GM19099 (cell line): ENCODE measurements around the gene TBX4.

Source experiments
- POLR2A ChIP-seq: IDR thresholded peaks from 3 replicates; pipeline ENCODE4 v1.6.1; 2011; ENCODE audit warnings: low read depth; ENCODE audit not compliant: insufficient read length; ENCODE audit errors: extremely low read depth

TBX4 gene

GRCh38 chr17:61496174-61496956 is 44.1 kb downstream of the TBX4 start:
- no peak for TF ChIP-seq POLR2A

DNA sequence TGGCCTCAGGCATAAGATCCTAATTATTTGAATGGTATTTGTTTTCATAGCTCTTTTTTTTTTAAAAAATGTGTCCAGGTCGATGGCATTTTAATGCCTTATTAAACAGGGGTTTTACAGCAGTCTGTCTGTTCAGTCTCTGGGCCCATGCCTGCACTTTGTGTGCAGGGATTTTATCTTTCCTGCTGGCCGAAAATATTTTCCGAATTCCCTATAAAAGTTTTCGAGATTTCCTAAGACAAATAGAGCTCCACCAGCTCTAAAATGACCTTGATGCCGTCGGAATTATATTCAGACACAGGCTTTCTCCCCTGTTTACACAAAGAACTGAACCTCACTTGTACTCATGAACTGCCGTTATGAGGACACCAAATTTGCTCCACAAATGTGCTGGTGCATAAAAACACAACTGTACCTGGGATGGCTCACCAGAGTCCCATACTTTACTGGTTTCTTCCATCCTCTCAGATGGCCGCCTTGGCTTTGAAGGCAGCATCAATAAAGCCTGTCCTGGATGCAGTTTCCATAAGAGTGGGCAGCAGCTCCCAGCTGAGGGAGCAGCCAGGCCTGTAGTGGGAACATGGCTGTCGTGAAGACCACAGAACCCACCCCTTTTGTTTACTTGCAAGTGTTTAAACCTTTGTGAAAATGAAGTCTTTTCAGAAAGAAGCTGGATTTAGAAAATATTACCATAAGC is 44.9 kb downstream of the TBX4 start:
- no peak for TF ChIP-seq POLR2A

- TF ChIP-seq POLR2A: no peak
Measured at GRCh38 chr17:61498042-61498994, 46.1 kb downstream of the TBX4 start.

- no peak for TF ChIP-seq POLR2A
Measured at GRCh38 chr17:61499632-61500031, 47.4 kb downstream of the TBX4 start.

DNA sequence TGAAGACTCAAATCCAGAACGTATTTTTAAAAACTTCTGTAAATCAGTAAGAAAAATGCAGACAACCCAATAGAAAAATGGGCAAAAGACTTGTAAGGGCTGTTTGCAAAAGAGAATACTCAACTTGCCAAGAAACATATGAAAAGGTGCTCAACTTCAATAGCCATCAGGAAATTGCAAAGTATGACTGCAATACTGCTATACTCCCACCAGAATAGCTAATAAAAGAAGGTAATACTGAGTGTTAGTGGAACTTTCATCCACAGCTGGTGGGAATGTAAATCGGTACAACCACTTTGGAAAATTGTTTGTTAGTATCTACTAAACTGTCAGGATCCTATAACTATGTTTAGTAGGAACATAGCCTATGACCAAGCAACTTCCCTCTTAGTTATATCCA is 48.1 kb downstream of the TBX4 start:
- no peak for TF ChIP-seq POLR2A

DNA sequence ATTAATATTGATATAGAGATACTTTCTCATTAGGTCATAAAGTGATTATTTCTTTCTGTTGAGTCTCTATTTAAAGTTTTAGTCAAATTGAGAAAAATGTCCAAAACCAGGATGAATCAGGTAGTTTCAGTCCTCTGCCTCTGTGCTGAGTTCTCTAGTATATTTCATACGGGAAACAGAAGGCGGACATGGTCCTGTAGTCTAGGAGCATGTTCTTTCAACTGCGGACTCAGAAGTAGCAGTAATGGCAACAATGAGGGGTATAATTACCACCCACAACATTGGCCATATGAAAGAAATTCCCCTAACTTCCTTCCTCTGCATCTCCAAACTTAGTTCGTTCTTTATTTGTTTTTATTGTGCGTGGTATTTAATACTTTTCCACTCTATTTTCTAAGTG is 50.1 kb downstream of the TBX4 start:
- no peak for TF ChIP-seq POLR2A

DNA sequence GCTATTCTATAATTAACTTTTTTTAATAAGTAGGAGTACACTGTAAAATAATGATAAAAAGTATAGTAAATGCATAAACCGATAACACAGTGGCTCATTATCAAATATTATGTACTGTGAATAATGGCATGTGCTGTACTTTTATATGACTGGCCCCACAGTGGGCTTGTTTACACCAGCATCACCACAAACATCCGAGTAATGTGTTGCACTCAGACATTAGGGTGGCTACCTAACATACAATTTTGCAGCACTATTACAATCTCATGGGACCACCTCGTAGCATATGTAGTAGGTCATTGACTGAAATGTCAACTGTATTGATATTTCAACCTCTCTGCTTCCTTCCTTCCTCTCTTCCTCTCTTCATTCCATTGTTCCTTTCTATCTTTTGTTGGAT is 51.7 kb downstream of the TBX4 start:
- no peak for TF ChIP-seq POLR2A

DNA sequence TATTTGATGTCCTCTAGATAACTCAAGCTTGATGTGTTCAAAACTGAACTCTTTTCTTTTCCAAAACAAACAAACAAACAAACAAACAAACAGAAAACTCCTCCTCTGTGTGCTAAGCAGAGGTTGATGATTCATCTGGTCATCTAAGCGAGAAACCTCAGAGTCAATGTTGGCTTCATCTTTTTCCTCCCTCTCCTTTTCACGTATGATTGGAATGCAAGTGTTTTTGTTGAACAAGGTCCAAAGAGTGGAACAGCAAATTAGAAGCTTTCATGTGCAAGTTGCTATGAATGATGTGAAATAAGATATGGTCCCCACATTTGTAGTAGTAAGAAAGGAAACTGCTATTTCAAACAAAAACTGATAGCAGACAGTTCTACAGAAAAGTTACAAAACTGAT is 52.5 kb downstream of the TBX4 start:
- TF ChIP-seq POLR2A: no peak

DNA sequence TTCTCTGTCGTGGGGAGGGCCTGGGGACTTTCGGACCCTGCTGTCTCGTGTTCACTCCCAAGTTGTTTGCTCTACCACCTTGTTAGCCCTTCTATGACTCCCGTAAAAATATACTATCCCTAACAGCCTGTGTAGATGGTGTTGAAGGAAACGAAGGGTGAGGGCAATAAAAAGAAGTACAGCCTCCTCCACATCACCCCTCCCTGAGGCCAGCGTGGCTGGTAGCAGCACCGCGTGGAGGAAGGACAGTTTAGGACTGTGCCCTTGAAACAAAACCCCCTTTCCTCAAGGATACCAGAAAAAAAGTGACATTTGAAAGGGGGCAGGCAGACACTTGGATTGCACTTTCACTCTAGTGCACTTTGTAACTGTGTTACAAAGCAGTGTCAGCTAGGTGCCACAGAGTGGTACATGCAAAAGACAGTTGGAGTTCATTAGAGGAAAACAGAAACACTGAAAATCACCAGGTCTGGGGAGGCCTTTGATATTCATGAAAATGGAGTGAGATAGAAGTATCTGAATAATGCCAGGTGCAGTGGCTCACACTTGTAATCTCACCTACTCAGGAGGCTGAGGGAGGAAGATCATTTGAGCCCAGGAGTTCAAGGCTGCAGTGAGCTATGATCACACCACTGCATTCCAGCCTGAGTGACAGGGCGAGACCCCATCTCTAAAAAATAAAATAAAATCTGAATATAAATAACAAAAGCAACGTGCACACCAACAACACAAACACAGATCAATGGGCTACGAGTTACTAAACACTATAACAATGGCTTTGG is 53.8 kb downstream of the TBX4 start:
- no peak for TF ChIP-seq POLR2A

GRCh38 chr17:61507383-61508066 is 55.3 kb downstream of the TBX4 start:
- no peak for TF ChIP-seq POLR2A

- no peak for TF ChIP-seq POLR2A
Measured at GRCh38 chr17:61508912-61509311, 56.7 kb downstream of the TBX4 start.

- TF ChIP-seq POLR2A: no peak
Measured at GRCh38 chr17:61510237-61510636, 58.0 kb downstream of the TBX4 start.

DNA sequence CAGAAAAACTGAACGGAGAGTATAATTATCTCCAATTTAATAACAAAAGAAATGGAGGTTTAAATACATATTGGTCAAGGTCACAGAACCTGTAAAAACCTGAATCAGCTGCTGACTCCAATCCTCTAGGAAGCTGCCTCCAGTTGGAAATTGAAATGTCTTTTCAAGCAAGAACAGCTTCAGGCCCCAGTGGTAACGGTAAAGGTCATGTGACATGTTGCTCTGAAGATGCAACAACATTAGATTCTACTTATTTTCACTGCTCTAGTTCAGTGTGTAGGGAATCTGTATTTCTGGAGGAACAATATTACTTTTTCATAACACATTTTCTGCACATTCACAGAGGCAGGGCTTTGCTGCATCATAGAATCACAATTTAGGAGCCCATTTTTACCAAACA is 58.8 kb downstream of the TBX4 start:
- TF ChIP-seq POLR2A: no peak
